GM12875 (cell line): ENCODE results near the gene B3GNT3.

ENCODE experiments used
- H3K4me3 ChIP-seq: one replicate; pipeline ENCODE4 v1.5.1; 2011; ENCODE audit warnings: low read depth, low read length, control low read depth
- CTCF ChIP-seq: IDR thresholded peaks from 2 replicates; pipeline ENCODE4 v1.5.1; 2011; ENCODE audit warnings: low read depth, mild to moderate bottlenecking, control low read depth, inconsistent platforms, low read length, moderate library complexity, borderline replicate concordance; ENCODE audit not compliant: insufficient read depth

B3GNT3 gene

GRCh38 chr19:17751912-17752273 is 43.0 kb upstream of the B3GNT3 start:
- peak overlapping the region; percentile 48 for H3K4me3 ChIP-seq

GRCh38 chr19:17752865-17753639 is 41.9 kb upstream of the B3GNT3 start:
- H3K4me3 ChIP-seq, result no peak overlapping the region
- TF ChIP-seq CTCF, result no peak

More at GRCh38 chr19:17751912-17752273, 43.0 kb upstream of the B3GNT3 start:
- TF ChIP-seq CTCF, result no peak

GRCh38 chr19:17753976-17754375 is 41.0 kb upstream of the B3GNT3 start:
- no peak overlapping the region for H3K4me3 ChIP-seq
- TF ChIP-seq CTCF, result no peak

GRCh38 chr19:17754634-17755442 is 40.1 kb upstream of the B3GNT3 start:
- peak; percentile 59; the same call in 1 of the 2 replicates for TF ChIP-seq CTCF

GRCh38 chr19:17755443-17755890 is 39.5 kb upstream of the B3GNT3 start:
- TF ChIP-seq CTCF, result no peak
- peak overlapping the region; percentile 8 for H3K4me3 ChIP-seq

More at GRCh38 chr19:17754634-17755442, 40.1 kb upstream of the B3GNT3 start:
- H3K4me3 ChIP-seq, result peak overlapping the region; percentile 8

GRCh38 chr19:17755977-17756670 is 38.8 kb upstream of the B3GNT3 start:
- H3K4me3 ChIP-seq, result peak overlapping the region; percentile 7
- no peak for TF ChIP-seq CTCF
